CD1c-positive myeloid dendritic cell (primary cell): ENCODE data around the gene SLC38A9.
A peak's percentile ranks its signal among the peaks of the same experiment; 100 is the strongest.
"Not testable (repeated sequence)": the region's sequence is repeated elsewhere in the genome, so short reads cannot be mapped to it uniquely, and the experiment has no call there.

Experiments
- DNase-seq: peaks from one replicate; pipeline ENCODE4 v3.0.0-alpha.2; 2016; ENCODE audit errors: extremely low spot score

The SLC38A9 gene

DNA sequence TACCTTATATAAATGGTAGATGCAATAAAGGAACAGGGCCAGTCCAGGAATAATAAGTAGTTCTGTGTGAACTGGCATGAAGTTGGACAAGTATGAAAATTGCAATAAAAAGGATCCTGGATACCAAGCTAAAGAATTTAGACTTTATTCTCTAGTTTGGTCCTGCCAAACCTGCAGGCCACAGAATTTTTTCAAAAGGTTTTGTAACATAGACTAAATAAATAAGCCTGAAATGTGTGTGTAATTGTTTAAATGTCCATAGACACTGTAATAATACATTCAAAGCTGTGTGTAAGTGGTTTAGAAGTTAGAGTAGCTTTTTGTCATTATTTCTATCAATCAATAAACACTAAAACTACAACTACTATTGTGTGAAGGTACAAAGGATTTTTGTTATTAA, 101.6 kb downstream of the SLC38A9 start:
- DNase-seq = no peak

DNA sequence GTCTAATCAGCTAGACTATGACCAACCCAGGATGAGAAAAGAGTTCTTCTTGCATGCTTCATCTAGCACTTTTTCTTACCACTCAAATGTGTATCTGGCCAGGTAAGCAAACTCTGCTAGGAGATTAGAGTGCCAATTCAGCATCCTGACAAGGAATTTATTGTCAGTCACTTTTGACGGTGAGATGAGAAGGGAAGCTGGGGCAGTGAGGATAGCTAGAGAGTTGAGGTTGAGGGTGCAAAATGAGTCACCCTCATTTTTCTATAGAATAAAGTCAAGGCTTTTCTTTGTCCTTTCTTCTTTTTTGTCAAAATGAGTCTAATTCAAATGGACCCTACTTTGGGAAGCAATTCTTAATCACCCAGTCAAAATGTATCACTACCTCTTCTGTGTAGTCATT, 102.7 kb downstream of the SLC38A9 start:
- no peak for DNase-seq

DNA sequence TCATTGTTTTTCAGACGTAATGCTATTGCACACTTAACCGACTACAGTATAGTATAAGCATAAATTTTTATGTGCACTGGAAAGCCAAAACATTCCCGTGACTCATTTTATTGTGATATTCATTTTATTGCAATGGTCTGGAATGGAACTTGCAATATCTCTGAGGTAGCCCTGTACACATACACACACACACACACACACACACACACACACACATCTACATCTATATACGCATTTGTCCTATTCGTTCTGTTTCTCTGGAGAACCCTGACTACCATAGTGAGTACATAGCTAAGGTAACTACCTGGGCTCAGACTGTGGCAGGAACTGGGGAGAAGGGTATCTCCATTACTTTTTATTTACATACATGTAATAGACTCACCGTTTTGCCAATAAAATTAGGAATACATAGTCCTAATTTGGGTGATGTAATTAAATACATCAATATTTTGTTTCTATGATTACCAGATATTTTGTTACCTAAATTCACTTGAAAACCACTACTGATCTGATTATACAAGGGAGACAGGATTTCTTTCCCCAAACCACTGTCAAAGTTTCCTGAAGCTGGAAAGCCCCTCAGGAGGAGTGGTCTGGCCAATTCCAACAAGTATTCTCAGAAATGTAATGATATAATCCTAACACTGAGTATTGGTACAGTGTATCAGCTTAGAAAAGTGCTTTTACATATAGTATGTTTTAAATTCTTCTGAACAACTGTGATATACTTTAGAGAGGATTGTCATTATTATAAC, 103.4 kb downstream of the SLC38A9 start:
- DNase-seq = no peak

- not testable (repeated sequence) for DNase-seq
Measured at GRCh38 chr5:55607309-55607708, 104.8 kb downstream of the SLC38A9 start.

DNA sequence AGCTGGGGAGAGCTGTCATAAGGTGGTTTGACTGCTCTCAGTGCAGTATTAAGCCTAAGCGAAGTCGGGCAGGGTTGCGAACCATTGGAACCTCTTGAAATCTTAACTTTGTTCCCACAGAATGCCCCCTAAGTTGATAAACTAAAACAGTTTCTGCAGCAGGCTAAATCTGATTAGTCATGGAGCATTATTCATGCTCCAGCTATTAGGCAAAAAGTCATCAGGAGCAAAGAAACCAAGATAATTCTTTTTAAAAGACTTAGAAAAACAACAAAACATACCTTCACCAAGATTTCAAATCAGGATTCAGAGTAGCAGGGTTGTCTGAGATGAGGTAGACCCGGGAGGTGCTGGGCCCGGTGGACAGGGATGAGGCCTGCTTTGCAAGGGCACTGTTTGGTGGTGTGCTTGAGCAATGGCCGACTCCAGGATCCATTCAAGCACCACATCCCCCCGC, 107.5 kb downstream of the SLC38A9 start:
- no peak for DNase-seq

DNA sequence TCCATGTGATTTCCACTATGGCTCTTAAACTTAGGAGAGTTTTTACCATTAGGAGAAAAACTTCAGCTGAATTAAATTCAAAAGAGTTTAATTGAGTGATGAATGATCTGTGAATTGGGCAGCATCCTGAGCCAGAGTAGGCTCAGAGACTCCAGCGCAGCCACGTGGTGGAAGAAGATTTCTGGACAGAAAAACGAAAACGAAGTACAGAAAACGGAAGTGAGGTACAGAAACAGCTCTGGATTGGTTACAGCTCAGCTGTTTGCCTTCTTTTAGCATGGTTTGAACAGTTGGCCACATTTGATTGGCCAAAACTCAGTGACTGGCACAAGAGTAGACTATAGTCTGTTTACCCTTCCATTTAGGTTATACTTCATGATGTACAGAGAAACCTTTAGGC, 108.2 kb downstream of the SLC38A9 start:
- DNase-seq = no peak

DNA sequence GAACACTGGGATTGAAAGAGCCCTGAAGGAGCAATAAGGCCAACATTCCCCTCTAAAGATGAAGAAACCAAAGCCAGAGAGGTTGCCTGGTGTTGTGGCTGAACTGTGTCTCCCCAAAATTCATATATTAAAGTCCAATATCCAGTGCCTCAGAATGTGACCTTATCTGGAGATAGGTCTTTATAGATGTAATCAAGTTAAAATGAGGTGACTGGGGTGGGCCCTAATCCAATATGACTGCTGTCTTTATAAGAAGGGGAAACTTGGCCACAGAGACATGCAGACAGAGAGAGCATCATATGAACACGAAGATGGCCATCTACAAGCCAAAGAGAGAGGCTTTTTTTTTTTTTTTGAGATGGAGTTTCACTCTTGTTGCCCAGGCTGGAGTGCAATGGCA, 110.5 kb downstream of the SLC38A9 start:
- no peak for DNase-seq

DNA sequence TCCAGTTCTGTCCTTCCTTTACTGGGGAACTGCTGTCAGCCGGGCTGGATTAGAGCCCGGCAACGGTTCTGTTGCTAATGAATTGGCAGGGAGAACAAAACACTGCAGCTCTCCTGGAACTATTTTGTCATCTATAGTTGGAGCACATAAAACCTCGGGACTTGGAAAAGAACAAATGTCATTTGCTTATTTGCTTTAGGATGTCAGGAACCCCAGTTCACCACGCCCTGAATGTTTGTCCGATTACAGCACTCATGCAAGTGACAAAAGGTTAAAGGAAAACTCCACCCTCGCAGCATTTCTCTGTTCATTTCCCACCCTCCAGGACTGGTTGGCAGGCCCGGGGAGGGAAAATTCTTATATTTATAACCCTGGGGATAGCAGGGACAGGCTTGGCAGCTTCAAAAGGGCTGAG, 110.9 kb downstream of the SLC38A9 start:
- DNase-seq = no peak

- DNase-seq = no peak
Measured at GRCh38 chr5:55600497-55601203, 111.5 kb downstream of the SLC38A9 start.

GRCh38 chr5:55600086-55600485, 112.0 kb downstream of the SLC38A9 start:
- DNase-seq = no peak

GRCh38 chr5:55599148-55600050, 112.7 kb downstream of the SLC38A9 start:
- DNase-seq = no peak

- DNase-seq = no peak
Measured at GRCh38 chr5:55597014-55597981, 114.8 kb downstream of the SLC38A9 start.

GRCh38 chr5:55594671-55595070, 117.5 kb downstream of the SLC38A9 start:
- no peak for DNase-seq

- no peak for DNase-seq
Measured at GRCh38 chr5:55593115-55593472, 119.0 kb downstream of the SLC38A9 start.

DNA sequence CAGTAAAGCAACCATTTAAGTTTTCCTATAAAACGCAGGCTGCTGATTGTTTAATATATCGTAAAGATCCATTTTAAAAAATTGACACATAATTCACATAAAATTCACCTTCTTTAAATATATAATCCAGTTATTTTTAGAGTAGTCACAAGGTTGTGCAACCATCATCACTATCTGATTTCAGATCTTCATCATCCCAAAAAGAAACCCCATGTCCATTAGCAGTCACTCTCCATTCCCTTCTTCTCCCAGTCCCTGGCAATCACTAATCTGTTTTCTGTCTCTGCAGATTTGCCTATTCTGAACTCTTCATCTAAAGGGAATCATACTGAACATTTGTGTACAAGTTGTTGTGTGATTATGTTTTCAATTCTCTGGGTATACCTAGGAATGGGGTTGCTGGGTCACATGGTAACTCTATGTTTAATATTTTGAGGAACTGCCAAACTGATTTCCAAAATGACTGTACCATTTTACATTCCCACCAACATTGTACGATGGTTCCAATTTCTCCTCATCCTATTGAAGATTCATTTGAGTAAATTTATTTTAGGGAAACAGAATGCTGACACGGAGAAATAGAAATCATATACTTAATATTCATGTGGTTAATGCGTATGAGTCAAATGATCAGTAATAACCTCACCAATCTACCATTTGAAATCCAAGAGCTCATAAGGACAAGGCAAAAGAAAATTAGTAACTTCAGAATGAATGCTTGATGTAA, 119.6 kb downstream of the SLC38A9 start:
- DNase-seq = no peak

- DNase-seq = no peak
Measured at GRCh38 chr5:55591686-55592085, 120.4 kb downstream of the SLC38A9 start.

DNA sequence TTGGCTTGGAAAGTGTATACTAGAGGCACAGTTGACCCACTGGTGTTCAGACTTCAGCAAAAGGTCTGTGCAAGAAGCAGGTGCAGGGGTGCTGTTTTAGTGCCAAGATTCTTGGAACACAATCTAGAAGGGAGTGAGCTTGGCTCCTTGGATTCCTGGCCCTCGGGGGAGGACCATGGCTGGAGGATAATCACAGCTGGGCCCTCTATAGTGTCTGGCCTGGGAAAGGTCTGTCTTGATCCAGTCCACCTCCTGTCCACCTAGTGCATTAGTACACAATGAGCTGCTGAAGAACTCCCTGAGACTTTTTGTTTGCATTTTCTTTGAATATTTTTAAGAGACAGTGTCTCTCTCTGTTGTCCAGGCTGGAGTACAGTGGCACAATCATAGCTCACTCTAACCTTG, 126.9 kb downstream of the SLC38A9 start:
- no peak for DNase-seq

GRCh38 chr5:55584398-55585205, 127.5 kb downstream of the SLC38A9 start:
- no peak for DNase-seq

GRCh38 chr5:55583578-55583977, 128.5 kb downstream of the SLC38A9 start:
- DNase-seq = no peak

DNA sequence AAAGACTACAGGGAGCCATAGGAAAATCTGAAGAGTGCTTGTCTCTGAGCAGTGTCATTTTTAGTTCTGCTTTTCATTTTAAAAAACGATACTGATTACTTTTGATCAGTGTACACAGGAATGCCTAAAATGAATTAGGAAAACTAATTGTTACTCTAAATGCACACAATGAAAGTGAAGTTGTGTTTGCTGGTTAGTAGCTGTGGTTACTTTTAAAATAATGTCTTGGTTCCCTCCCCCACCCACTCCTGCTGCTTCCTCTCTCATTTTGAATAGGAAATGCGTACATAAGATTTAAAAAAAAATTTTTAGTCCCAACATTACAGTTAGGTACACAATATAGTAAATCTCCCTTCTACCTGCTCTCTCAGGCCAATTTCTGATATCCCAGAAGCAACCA, 129.9 kb downstream of the SLC38A9 start:
- DNase-seq = peak; percentile 28
